Left renal pelvis (tissue), 4 donors: ENCODE data around the gene ARHGEF10L. TPM values are rescaled to one million over a fixed set of nuclear protein-coding genes. Genes with fewer than 3 reads are reported as not detected.
"Not testable (repeated sequence)": the region's sequence is repeated elsewhere in the genome, so short reads cannot be mapped to it uniquely, and the experiment has no call there.

ENCODE experiments used
- DNase-seq, 4 donors: peaks; one replicate each; pipeline ENCODE4 v3.0.0-alpha.2; 2013; ENCODE audit warnings: low read depth in 4 of 4, low spot score in 3 of 4
- polyA plus RNA-seq, 4 donors: library from polyadenylated mRNA; unstranded; fragments of 120-200 nt; gene quantifications; one replicate each; pipeline ENCODE4 v1.2.1, GENCODE V29; 2013; ENCODE audit not compliant: insufficient read length in 4 of 4

ARHGEF10L gene
- polyA plus RNA-seq = 10 to 100 TPM; 15.4 to 62.3 (median 36.9) TPM

GRCh38 chr1:17539477-17540254, at the start of gene ARHGEF10L:
Gene ARHGEF10L, plus strand, starts transcription at chr1:17539698. Its CDS starts 40,898 bp downstream, at chr1:17580596.
- no peak for DNase-seq

- DNase-seq = not testable (repeated sequence)
Observed at GRCh38 chr1:17489768-17490417, 49.6 kb upstream of the ARHGEF10L start.

- DNase-seq = not testable (repeated sequence)
Observed at GRCh38 chr1:17490667-17491066, 48.8 kb upstream of the ARHGEF10L start.

- DNase-seq = no peak
Observed at GRCh38 chr1:17494114-17494729, 45.3 kb upstream of the ARHGEF10L start.

GRCh38 chr1:17496419-17496818, 43.1 kb upstream of the ARHGEF10L start:
- DNase-seq = no peak

- no peak for DNase-seq
Observed at GRCh38 chr1:17498214-17498613, 41.3 kb upstream of the ARHGEF10L start.

GRCh38 chr1:17502326-17502778, 37.1 kb upstream of the ARHGEF10L start:
- DNase-seq = no peak

- no peak for DNase-seq
Observed at GRCh38 chr1:17503146-17503545, 36.4 kb upstream of the ARHGEF10L start.

GRCh38 chr1:17507200-17507599, 32.3 kb upstream of the ARHGEF10L start:
- not testable (repeated sequence) for DNase-seq

GRCh38 chr1:17507915-17508314, 31.6 kb upstream of the ARHGEF10L start:
- DNase-seq = no peak

- no peak for DNase-seq
Observed at GRCh38 chr1:17509363-17509762, 30.1 kb upstream of the ARHGEF10L start.

GRCh38 chr1:17510138-17510537, 29.4 kb upstream of the ARHGEF10L start:
- no peak for DNase-seq

GRCh38 chr1:17511188-17511587, 28.3 kb upstream of the ARHGEF10L start:
- no peak for DNase-seq

GRCh38 chr1:17513131-17513530, 26.4 kb upstream of the ARHGEF10L start:
- DNase-seq = no peak

- no peak for DNase-seq
Observed at GRCh38 chr1:17514776-17515175, 24.7 kb upstream of the ARHGEF10L start.

- DNase-seq = no peak
Observed at GRCh38 chr1:17515902-17516301, 23.6 kb upstream of the ARHGEF10L start.

GRCh38 chr1:17516303-17517214, 22.9 kb upstream of the ARHGEF10L start:
- no peak for DNase-seq

GRCh38 chr1:17520041-17520440, 19.5 kb upstream of the ARHGEF10L start:
- no peak for DNase-seq

- no peak for DNase-seq
Observed at GRCh38 chr1:17520473-17521319, 18.8 kb upstream of the ARHGEF10L start.
